ENCODE data around the gene FAM72B. TPM values are rescaled to one million over a fixed set of nuclear protein-coding genes. Genes with fewer than 3 reads are reported as not detected.
"Not testable (repeated sequence)": the region's sequence is repeated elsewhere in the genome, so short reads cannot be mapped to it uniquely, and the experiment has no call there.

Gene FAM72B
- total RNA-seq, 1 experiment from 2014 or later, result 15.2 TPM

- not testable (repeated sequence) for H3K27ac ChIP-seq, DNase-seq, H3K36me3 ChIP-seq
These were observed 23.2 kb upstream of the FAM72B start for GRCh38 chr1:121207328-121207727.

GRCh38 chr1:121205786-121206711 is 21.9 kb upstream of the FAM72B start:
- not testable (repeated sequence) for H3K4me3 ChIP-seq; H3K36me3 ChIP-seq; H3K27me3 ChIP-seq; DNase-seq; H3K4me1 ChIP-seq; H3K9me3 ChIP-seq (replicated peaks); H3K27ac ChIP-seq

More at GRCh38 chr1:121207328-121207727, 23.2 kb upstream of the FAM72B start:
- H3K9me3 ChIP-seq (replicated peaks); H3K4me1 ChIP-seq; H3K27me3 ChIP-seq; H3K4me3 ChIP-seq: not testable (repeated sequence)

GRCh38 chr1:121202986-121203385 is 18.8 kb upstream of the FAM72B start:
- not testable (repeated sequence) for H3K36me3 ChIP-seq; H3K9me3 ChIP-seq (replicated peaks); H3K27me3 ChIP-seq; H3K4me1 ChIP-seq; DNase-seq; H3K4me3 ChIP-seq; H3K27ac ChIP-seq

GRCh38 chr1:121200985-121201981 is 17.1 kb upstream of the FAM72B start:
- H3K4me3 ChIP-seq; H3K27me3 ChIP-seq; H3K9me3 ChIP-seq (replicated peaks); H3K4me1 ChIP-seq; H3K27ac ChIP-seq; DNase-seq; H3K36me3 ChIP-seq: not testable (repeated sequence)

- not testable (repeated sequence) for H3K36me3 ChIP-seq; H3K27ac ChIP-seq; H3K4me1 ChIP-seq; DNase-seq; H3K27me3 ChIP-seq; H3K9me3 ChIP-seq (replicated peaks); H3K4me3 ChIP-seq
These were observed 16.1 kb upstream of the FAM72B start for GRCh38 chr1:121200232-121200631.

GRCh38 chr1:121199763-121200162 is 15.6 kb upstream of the FAM72B start:
- not testable (repeated sequence) for DNase-seq; H3K27me3 ChIP-seq; H3K27ac ChIP-seq; H3K36me3 ChIP-seq; H3K9me3 ChIP-seq (replicated peaks); H3K4me1 ChIP-seq; H3K4me3 ChIP-seq

- H3K4me1 ChIP-seq; DNase-seq; H3K27ac ChIP-seq; H3K36me3 ChIP-seq; H3K4me3 ChIP-seq; H3K27me3 ChIP-seq; H3K9me3 ChIP-seq (replicated peaks): not testable (repeated sequence)
These were observed 13.1 kb upstream of the FAM72B start for GRCh38 chr1:121197095-121197882.

GRCh38 chr1:121192512-121192911 is 8.4 kb upstream of the FAM72B start:
- not testable (repeated sequence) for H3K27me3 ChIP-seq; H3K36me3 ChIP-seq; H3K9me3 ChIP-seq (replicated peaks); H3K4me3 ChIP-seq; H3K4me1 ChIP-seq; DNase-seq; H3K27ac ChIP-seq

- H3K4me1 ChIP-seq; H3K9me3 ChIP-seq (replicated peaks); H3K36me3 ChIP-seq; DNase-seq; H3K27me3 ChIP-seq; H3K27ac ChIP-seq; H3K4me3 ChIP-seq: not testable (repeated sequence)
These were observed 3.8 kb upstream of the FAM72B start for GRCh38 chr1:121187914-121188313.

- not testable (repeated sequence) for H3K36me3 ChIP-seq; H3K27me3 ChIP-seq; H3K4me1 ChIP-seq; H3K9me3 ChIP-seq (replicated peaks); H3K27ac ChIP-seq
- H3K4me3 ChIP-seq, result peak overlapping the region; percentile 59
- DNase-seq, result peak in 1 of 2 experiments; percentile 7
These were observed 2.1 kb upstream of the FAM72B start for GRCh38 chr1:121186191-121186590.

- H3K27me3 ChIP-seq; H3K9me3 ChIP-seq (replicated peaks); H3K36me3 ChIP-seq; H3K4me1 ChIP-seq: not testable (repeated sequence)
- DNase-seq, result peak in 1 of 2 experiments; percentile 40
- H3K4me3 ChIP-seq, result peak overlapping the region; percentile 72
- H3K27ac ChIP-seq, result peak overlapping the region; percentile 71
These were observed 1.1 kb upstream of the FAM72B start for GRCh38 chr1:121185140-121185708.

GRCh38 chr1:121183867-121184266 is 273 bp downstream of the FAM72B start:
- H3K4me3 ChIP-seq; H3K4me1 ChIP-seq; H3K36me3 ChIP-seq; H3K27ac ChIP-seq; H3K9me3 ChIP-seq (replicated peaks); H3K27me3 ChIP-seq: not testable (repeated sequence)
- DNase-seq, result peak; percentile 38 to 50

GRCh38 chr1:121178197-121178596 is 5.9 kb downstream of the FAM72B start:
- H3K9me3 ChIP-seq (replicated peaks); H3K27ac ChIP-seq; H3K27me3 ChIP-seq; H3K4me3 ChIP-seq; H3K36me3 ChIP-seq; DNase-seq; H3K4me1 ChIP-seq: not testable (repeated sequence)

GRCh38 chr1:121176649-121177048 is 7.5 kb downstream of the FAM72B start:
- DNase-seq, result not testable (repeated sequence)

More at GRCh38 chr1:121176649-121177048, 7.5 kb downstream of the FAM72B start:
- not testable (repeated sequence) for H3K9me3 ChIP-seq (replicated peaks); H3K4me1 ChIP-seq; H3K36me3 ChIP-seq; H3K4me3 ChIP-seq; H3K27ac ChIP-seq; H3K27me3 ChIP-seq
